ENCODE results near the gene SLC39A7.

DNA sequence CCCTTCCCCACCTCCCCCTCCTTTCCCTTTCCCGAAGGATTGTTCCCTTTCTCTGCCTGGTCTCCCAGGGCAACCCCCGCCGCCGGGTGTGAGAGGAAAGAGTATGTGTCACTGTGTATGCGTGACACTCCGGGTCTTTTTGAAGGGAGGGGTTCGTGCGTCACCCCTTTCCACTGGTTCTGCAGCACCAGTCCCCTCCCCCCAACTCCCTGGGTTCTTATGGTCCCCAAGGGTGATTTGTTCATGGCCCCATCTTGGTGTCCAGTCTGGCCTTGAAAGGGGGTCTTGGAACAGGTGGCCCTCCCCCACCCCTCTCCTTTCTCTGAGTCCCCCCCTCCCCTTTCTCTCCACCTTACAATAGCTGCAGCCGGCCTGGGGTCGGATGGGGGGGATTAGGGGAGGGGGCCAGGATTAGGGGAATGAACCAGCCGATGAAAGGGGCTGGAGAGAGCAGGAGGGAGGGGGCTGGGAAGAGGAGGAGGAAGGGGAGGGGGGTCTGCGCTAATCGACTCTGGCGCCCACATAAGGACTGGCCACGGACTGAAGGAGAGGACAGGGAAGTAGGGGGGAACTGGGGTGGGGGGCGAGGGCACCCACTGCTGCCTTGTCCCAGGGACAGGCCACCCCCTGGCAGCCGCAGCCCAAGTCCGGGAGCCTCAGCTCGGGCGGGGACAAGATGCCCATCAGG, 6.3 kb downstream of the SLC39A7 start:
- no peak for TF ChIP-seq SIN3A (IDR thresholded peaks at IDR 0.05; ENCODE audit: low read depth)
- no peak for TF ChIP-seq POLR2A (IDR thresholded peaks at IDR 0.05; ENCODE audit: borderline replicate concordance, extremely low read depth, insufficient read depth, insufficient read length)
- TF ChIP-seq, protein P1, sequence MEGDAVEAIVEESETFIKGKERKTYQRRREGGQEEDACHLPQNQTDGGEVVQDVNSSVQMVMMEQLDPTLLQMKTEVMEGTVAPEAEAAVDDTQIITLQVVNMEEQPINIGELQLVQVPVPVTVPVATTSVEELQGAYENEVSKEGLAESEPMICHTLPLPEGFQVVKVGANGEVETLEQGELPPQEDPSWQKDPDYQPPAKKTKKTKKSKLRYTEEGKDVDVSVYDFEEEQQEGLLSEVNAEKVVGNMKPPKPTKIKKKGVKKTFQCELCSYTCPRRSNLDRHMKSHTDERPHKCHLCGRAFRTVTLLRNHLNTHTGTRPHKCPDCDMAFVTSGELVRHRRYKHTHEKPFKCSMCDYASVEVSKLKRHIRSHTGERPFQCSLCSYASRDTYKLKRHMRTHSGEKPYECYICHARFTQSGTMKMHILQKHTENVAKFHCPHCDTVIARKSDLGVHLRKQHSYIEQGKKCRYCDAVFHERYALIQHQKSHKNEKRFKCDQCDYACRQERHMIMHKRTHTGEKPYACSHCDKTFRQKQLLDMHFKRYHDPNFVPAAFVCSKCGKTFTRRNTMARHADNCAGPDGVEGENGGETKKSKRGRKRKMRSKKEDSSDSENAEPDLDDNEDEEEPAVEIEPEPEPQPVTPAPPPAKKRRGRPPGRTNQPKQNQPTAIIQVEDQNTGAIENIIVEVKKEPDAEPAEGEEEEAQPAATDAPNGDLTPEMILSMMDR (IDR thresholded peaks at IDR 0.05 in 2 of 3, conservative IDR thresholded peaks at IDR 0.05 in 1 of 3; ENCODE audit: borderline replicate concordance in 1 of 3, insufficient read depth in 1 of 3, low read depth in 2 of 3, low read length in 2 of 3), result no peak
- TF ChIP-seq, protein P2, sequence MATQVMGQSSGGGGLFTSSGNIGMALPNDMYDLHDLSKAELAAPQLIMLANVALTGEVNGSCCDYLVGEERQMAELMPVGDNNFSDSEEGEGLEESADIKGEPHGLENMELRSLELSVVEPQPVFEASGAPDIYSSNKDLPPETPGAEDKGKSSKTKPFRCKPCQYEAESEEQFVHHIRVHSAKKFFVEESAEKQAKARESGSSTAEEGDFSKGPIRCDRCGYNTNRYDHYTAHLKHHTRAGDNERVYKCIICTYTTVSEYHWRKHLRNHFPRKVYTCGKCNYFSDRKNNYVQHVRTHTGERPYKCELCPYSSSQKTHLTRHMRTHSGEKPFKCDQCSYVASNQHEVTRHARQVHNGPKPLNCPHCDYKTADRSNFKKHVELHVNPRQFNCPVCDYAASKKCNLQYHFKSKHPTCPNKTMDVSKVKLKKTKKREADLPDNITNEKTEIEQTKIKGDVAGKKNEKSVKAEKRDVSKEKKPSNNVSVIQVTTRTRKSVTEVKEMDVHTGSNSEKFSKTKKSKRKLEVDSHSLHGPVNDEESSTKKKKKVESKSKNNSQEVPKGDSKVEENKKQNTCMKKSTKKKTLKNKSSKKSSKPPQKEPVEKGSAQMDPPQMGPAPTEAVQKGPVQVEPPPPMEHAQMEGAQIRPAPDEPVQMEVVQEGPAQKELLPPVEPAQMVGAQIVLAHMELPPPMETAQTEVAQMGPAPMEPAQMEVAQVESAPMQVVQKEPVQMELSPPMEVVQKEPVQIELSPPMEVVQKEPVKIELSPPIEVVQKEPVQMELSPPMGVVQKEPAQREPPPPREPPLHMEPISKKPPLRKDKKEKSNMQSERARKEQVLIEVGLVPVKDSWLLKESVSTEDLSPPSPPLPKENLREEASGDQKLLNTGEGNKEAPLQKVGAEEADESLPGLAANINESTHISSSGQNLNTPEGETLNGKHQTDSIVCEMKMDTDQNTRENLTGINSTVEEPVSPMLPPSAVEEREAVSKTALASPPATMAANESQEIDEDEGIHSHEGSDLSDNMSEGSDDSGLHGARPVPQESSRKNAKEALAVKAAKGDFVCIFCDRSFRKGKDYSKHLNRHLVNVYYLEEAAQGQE (IDR thresholded peaks at IDR 0.05; ENCODE audit: low read depth), result no peak
- no peak for TF ChIP-seq ZBTB33 (IDR thresholded peaks at IDR 0.05; ENCODE audit: extremely low read depth, insufficient replicate concordance, low read length)
- TF ChIP-seq POLR2AphosphoS5 (IDR thresholded peaks at IDR 0.05; ENCODE audit: low read depth, low read length), result no peak
- no peak for TF ChIP-seq YY1 (IDR thresholded peaks at IDR 0.05; ENCODE audit: extremely low read depth, insufficient replicate concordance, low read depth, low read length)
- no peak for TF ChIP-seq EZH2 (IDR thresholded peaks at IDR 0.05)
- no peak for TF ChIP-seq RAD21 (IDR thresholded peaks at IDR 0.05; ENCODE audit: low read depth)
- TF ChIP-seq SP1 (IDR thresholded peaks at IDR 0.05; ENCODE audit: low read depth), result no peak
- TF ChIP-seq EGR1 (IDR thresholded peaks at IDR 0.05; ENCODE audit: low read depth), result no peak
- TF ChIP-seq EZH2phosphoT487 (IDR thresholded peaks at IDR 0.05; ENCODE audit: borderline replicate concordance), result no peak
- TF ChIP-seq CEBPB (IDR thresholded peaks at IDR 0.05; ENCODE audit: low read depth), result no peak
- TF ChIP-seq JUND (IDR thresholded peaks at IDR 0.05), result no peak
